Loucy (cell line): Measurements from ENCODE around the gene ATOH7.

Experiments
- CTCF ChIP-seq: fragments of 200-600 bp; sonication (generic); conservative IDR thresholded peaks from 2 replicates; pipeline ENCODE4 v1.5.1; 2014; ENCODE audit warnings: mild to moderate bottlenecking, antibody characterized with exemption, low read length
- EZH2phosphoT487 ChIP-seq: fragments of 200-600 bp; IDR thresholded peaks from 2 replicates; pipeline ENCODE4 v1.6.1; 2018; ENCODE audit warnings: antibody characterized with exemption, mild to moderate bottlenecking, moderate library complexity, borderline replicate concordance

GRCh38 chr10:68212721-68213352, 19.1 kb downstream of the ATOH7 start:
- peak; percentile 79 for TF ChIP-seq CTCF
- TF ChIP-seq EZH2phosphoT487: no peak
